Loucy (cell line): ENCODE measurements around the gene TMEM232.

Experiments
- H2AFZ ChIP-seq: fragments of 200-600 bp; sonication (generic); 2 replicates; pipeline ENCODE4 v1.6.0; 2016; ENCODE audit warnings: antibody characterized with exemption, mild to moderate bottlenecking, low read length, moderate library complexity
- H3F3A ChIP-seq: fragments of 200-600 bp; 2 replicates; pipeline ENCODE4 v1.6.0; 2016; ENCODE audit warnings: antibody characterized with exemption, low read depth, mild to moderate bottlenecking
- H3K27me3 ChIP-seq: fragments of 200-600 bp; sonication (generic); 2 replicates; pipeline ENCODE4 v1.6.1; 2014; ENCODE audit warnings: low read length, mild to moderate bottlenecking; ENCODE audit not compliant: insufficient read depth, poor library complexity, severe bottlenecking
- H3K36me3 ChIP-seq: fragments of 200-600 bp; sonication (generic); 2 replicates; pipeline ENCODE4 v1.6.1; 2016; ENCODE audit warnings: low read length; ENCODE audit not compliant: insufficient read depth
- H3K4me1 ChIP-seq: fragments of 200-600 bp; sonication (generic); 2 replicates; pipeline ENCODE4 v1.5.1; 2014; ENCODE audit warnings: low read length, mild to moderate bottlenecking; ENCODE audit not compliant: insufficient read depth, poor library complexity, severe bottlenecking
- H3K4me2 ChIP-seq: fragments of 200-600 bp; sonication (generic); 2 replicates; pipeline ENCODE4 v1.6.0; 2014; ENCODE audit warnings: antibody characterized with exemption, low read length, low read depth, mild to moderate bottlenecking; ENCODE audit not compliant: poor library complexity, severe bottlenecking
- H3K4me3 ChIP-seq: fragments of 200-600 bp; sonication (generic); 2 replicates; pipeline ENCODE4 v1.5.1; 2014; ENCODE audit warnings: low read length, mild to moderate bottlenecking, mixed read lengths; ENCODE audit not compliant: poor library complexity, severe bottlenecking
- H3K79me2 ChIP-seq: fragments of 200-600 bp; sonication (generic); 2 replicates; pipeline ENCODE4 v1.6.1; 2014; ENCODE audit warnings: low read length; ENCODE audit not compliant: insufficient read depth
- H3K9ac ChIP-seq: fragments of 200-600 bp; sonication (generic); 2 replicates; pipeline ENCODE4 v1.6.0; 2014; ENCODE audit warnings: mild to moderate bottlenecking, low read depth, low read length, moderate library complexity; ENCODE audit not compliant: poor library complexity, severe bottlenecking
- H3K9me2 ChIP-seq: fragments of 200-600 bp; sonication (generic); replicated peaks from 2 replicates; pipeline ENCODE4 v1.6.1; 2016; ENCODE audit warnings: low read depth, low read length, mixed read lengths
- H3K9me3 ChIP-seq: fragments of 200-600 bp; sonication (generic); 2 replicates; pipeline ENCODE4 v1.6.1; 2014; ENCODE audit warnings: mild to moderate bottlenecking, antibody characterized with exemption, low read length, low read depth; ENCODE audit not compliant: insufficient read depth
- H4K20me1 ChIP-seq: fragments of 200-600 bp; sonication (generic); 2 replicates; pipeline ENCODE4 v1.6.0; 2014; ENCODE audit warnings: antibody characterized with exemption, low read length, mild to moderate bottlenecking; ENCODE audit not compliant: insufficient read depth, poor library complexity, severe bottlenecking
- CTCF ChIP-seq: fragments of 200-600 bp; sonication (generic); conservative IDR thresholded peaks from 2 replicates; pipeline ENCODE4 v1.5.1; 2014; ENCODE audit warnings: mild to moderate bottlenecking, antibody characterized with exemption, low read length
- EZH2phosphoT487 ChIP-seq: fragments of 200-600 bp; IDR thresholded peaks from 2 replicates; pipeline ENCODE4 v1.6.1; 2018; ENCODE audit warnings: antibody characterized with exemption, mild to moderate bottlenecking, moderate library complexity, borderline replicate concordance

Gene TMEM232

GRCh38 chr5:110376281-110376951, 350.1 kb downstream of the TMEM232 start:
- Histone ChIP-seq H3K27me3 (no peaks in the 10 kb centered on the region), H4K20me1 (no peaks in the 10 kb centered on the region), H3K9ac (no peak overlapping the region), H3K9me2 (no peaks in the 10 kb centered on the region), H3K4me2 (no peak overlapping the region), H3K36me3 (no peaks in the 10 kb centered on the region), H3K4me1 (no peaks in the 10 kb centered on the region), H3K9me3 (no peaks in the 10 kb centered on the region), H3F3A (no peaks in the 10 kb centered on the region), H3K79me2 (no peaks in the 10 kb centered on the region), H2AFZ (no peak overlapping the region), H3K4me3 (no peak overlapping the region)
- TF ChIP-seq EZH2phosphoT487 (no peak), CTCF (no peak)

- Histone ChIP-seq H3K4me1 (no peaks in the 10 kb centered on the region), H3K9me3 (no peaks in the 10 kb centered on the region), H3K9ac (no peak overlapping the region), H3K79me2 (no peaks in the 10 kb centered on the region), H3K4me2 (no peak overlapping the region), H3K36me3 (no peaks in the 10 kb centered on the region), H3K9me2 (no peaks in the 10 kb centered on the region), H3F3A (no peaks in the 10 kb centered on the region), H4K20me1 (no peaks in the 10 kb centered on the region), H3K27me3 (no peaks in the 10 kb centered on the region), H2AFZ (no peak overlapping the region), H3K4me3 (no peak overlapping the region)
- TF ChIP-seq EZH2phosphoT487 (no peak), CTCF (no peak)
Observed at GRCh38 chr5:110371725-110372041, 354.8 kb downstream of the TMEM232 start.

- H3K9me3 ChIP-seq: no peaks in the 10 kb centered on the region
- H3F3A ChIP-seq: no peaks in the 10 kb centered on the region
- no peaks in the 10 kb centered on the region for H3K79me2 ChIP-seq
- H3K36me3 ChIP-seq: no peaks in the 10 kb centered on the region
- no peaks in the 10 kb centered on the region for H4K20me1 ChIP-seq
- no peak overlapping the region for H3K4me2 ChIP-seq
- no peak overlapping the region for H3K9ac ChIP-seq
- no peaks in the 10 kb centered on the region for H3K4me1 ChIP-seq
- H3K4me3 ChIP-seq: no peak overlapping the region
- no peak overlapping the region for H2AFZ ChIP-seq
- no peaks in the 10 kb centered on the region for H3K27me3 ChIP-seq
- no peak for TF ChIP-seq EZH2phosphoT487
- TF ChIP-seq CTCF: no peak
- H3K9me2 ChIP-seq: no peaks in the 10 kb centered on the region
Observed at GRCh38 chr5:110371011-110371724, 355.3 kb downstream of the TMEM232 start.
